SK-N-DZ (cell line): ENCODE data around the gene PRKRIP1.
"Not testable (repeated sequence)": the region's sequence is repeated elsewhere in the genome, so short reads cannot be mapped to it uniquely, and the experiment has no call there.

Experiments used
- DNase-seq: peaks from one replicate; pipeline ENCODE4 v3.0.0-alpha.2; 2015; ENCODE audit warnings: low spot score

The PRKRIP1 gene

DNA sequence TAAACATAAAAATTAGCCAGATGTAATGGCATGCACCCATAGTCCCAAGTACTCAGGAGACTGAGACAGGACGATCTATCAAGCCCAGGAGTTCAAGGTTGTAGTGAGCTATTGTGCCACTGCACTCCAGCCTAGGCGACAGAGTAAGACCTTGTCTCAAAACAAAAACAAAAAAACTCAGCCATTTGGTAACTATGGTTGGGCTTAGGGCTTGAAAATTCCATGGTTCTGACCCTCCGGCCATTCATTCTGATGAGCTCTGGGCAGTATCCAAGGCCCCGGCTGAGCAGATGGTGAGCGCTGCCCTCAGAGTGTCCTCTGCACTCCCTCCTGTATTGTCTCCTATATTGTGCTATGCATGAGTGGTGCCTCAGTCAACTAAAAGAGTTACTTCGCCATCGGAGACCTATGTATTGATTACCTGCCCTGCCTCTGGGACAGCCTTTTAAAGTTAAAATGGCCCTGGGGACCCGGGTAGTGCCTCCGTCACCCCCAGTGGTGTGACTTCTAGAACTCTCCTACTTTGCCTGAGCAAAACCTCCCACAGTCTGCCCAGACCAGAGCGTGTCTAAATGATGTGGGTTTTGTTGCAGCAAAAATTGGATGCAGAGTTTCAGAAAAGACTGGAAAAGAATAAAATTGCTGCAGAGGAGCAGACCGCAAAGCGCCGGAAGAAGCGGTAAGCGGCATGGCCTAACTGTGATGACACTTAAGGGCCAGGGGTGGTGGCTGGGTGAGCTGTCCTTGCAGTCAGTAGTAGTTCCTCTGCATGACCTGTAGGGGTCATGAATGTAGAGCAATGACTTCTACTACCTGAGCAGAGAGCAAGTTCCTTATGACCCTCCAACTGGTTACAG, 8.1 kb downstream of the PRKRIP1 start:
- peak; percentile 65 for DNase-seq

DNA sequence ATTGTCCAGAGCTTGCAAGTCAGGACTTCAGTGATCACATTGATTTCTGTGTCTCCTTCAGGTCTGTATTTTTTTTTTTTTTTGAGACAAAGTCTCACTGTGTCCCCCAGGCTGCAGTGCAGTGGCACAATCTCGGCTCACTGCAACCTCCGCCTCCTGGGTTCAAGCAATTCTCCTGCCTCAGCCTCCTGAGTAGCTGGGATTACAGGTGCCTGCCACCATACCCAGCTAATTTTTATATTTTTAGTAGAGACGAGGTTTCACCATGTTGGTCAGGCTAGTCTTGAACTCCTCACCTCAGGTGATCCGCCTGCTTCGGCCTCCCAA, 8.7 kb downstream of the PRKRIP1 start:
- not testable (repeated sequence) for DNase-seq

DNA sequence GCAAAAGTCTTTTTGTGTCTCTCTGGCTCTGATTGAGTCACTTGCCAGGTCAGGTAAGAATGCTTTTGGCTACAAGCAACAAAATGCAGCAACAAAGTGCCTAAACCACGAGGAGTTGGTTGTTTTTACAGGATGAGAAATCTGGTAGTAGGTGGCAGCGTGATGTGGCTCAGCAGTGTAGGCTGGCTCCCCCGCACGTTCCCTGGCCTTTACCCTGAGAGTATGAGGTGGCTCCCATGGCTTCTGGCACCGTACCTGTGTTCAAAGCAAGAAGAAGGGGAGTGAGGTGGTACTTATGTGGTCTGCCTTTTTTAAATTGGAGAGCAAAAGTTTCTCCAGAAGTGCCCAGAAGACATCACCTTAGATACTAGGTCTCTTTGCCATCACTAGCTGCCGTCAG, 11.7 kb downstream of the PRKRIP1 start:
- DNase-seq: no peak

- not testable (repeated sequence) for DNase-seq
Observed at GRCh38 chr7:102408530-102408929, 12.4 kb downstream of the PRKRIP1 start.

- no peak for DNase-seq
Observed at GRCh38 chr7:102409340-102409739, 13.2 kb downstream of the PRKRIP1 start.

GRCh38 chr7:102410123-102410522, 14.0 kb downstream of the PRKRIP1 start:
- DNase-seq: no peak

GRCh38 chr7:102410918-102411317, 14.8 kb downstream of the PRKRIP1 start:
- no peak for DNase-seq

DNA sequence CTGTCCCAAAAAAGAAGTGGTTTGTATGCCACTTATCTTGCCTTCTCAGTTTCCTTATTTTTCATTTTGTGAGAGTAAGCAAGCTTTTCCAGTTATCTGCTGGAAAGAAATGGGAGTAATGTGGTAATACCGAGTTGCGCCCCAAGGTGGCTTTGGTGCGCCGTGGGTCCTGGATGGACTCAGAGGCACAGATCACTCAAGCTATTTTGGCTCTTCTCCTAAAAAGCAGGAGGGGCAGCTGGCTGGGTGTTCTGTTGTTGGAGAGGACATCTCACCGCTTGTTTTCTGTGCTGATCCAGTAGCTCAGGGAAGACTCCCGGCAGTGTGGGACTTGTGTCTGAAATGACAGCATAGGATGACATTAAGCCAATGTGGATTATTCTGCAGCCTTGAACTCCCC, 16.4 kb downstream of the PRKRIP1 start:
- no peak for DNase-seq

GRCh38 chr7:102413091-102413490, 16.9 kb downstream of the PRKRIP1 start:
- DNase-seq: no peak

- DNase-seq: no peak
Observed at GRCh38 chr7:102413611-102414010, 17.4 kb downstream of the PRKRIP1 start.

- no peak for DNase-seq
Observed at GRCh38 chr7:102415685-102416225, 19.6 kb downstream of the PRKRIP1 start.

GRCh38 chr7:102416406-102416805, 20.2 kb downstream of the PRKRIP1 start:
- no peak for DNase-seq

- no peak for DNase-seq
Observed at GRCh38 chr7:102417105-102417504, 20.9 kb downstream of the PRKRIP1 start.

- no peak for DNase-seq
Observed at GRCh38 chr7:102418592-102418991, 22.4 kb downstream of the PRKRIP1 start.

DNA sequence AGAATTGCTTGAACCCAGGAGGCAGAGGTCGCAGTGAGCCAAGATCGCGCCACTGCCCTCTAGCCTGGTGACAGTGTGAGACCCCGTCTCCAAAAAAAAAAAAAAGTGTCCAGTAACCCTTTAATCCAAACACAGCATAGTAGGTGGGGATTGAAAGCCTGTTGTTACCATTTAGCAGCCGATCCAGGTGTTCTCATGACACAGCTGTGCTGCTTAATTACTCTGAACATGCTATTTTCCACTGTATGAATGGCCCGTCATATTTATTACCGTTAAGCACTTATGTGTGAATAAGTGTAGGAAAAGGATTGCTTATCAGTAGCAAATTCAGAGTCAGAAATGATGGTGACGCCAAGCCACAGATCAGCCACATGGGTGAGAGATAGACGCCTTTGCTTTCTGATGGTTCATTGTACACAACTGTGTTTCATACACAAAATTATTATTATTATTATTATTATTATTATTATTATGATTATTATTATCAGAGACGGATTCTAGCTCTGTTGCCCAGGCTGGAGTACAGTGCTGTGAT, 25.6 kb downstream of the PRKRIP1 start:
- DNase-seq: no peak

DNA sequence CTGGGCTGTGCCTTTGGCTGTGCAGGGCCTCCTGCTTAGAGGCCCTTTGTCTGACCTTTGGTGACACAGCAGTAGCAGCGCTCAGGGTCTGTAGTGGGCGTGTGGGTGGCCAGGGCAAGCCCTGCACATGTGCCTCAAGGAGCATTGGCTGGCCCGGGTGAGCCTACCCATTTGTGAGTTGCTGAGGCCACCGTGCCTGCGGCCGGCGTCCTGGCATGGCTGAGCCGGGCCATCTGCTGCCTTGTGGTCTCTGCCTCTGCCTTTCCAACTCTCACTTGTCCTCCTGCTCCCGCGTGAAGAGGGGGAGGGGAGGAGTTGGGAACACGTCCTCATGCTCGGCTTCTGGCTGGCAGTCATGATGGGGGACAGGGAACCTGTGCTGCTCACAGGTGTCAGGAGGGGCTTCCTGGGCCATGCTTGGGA, 28.0 kb downstream of the PRKRIP1 start:
- DNase-seq: no peak

- DNase-seq: no peak
Observed at GRCh38 chr7:102424787-102425218, 28.6 kb downstream of the PRKRIP1 start.

- no peak for DNase-seq
Observed at GRCh38 chr7:102425639-102426267, 29.6 kb downstream of the PRKRIP1 start.

DNA sequence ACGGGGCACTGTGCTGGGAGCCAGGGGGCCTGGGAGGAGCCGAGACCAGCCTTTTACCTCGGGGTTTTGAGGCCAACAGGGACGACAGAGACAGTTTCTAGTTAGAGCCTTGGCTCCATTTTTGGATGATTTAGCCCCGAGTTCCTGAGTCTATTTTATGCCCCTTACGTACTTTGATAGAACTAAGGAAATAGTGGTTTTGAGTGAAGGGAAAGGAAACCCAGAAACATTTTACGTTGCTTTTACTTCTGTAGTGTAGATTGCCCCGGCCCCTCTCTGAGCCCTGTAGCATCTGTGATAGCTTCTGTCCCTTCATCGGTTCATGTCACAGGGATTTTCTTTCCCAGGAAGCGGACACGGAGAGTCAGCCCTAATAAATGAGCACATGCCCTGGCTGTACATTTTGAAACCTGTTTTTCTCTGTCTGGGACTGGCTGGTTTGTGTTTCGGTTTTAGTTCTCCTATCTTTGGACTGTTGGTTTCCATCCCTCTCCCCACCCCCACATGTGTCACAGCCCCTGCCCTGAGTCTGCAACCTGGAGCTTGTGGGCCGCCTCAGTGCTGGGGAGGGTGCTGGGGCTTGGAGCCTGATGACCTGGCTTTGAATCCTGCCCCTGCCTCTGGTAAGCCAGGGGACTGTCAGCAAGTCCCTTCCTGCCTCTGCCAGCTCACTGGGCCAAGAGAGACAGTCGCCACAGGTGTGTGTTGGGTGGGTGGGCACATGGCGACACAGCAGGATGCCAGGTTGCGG, 30.3 kb downstream of the PRKRIP1 start:
- DNase-seq: no peak

DNA sequence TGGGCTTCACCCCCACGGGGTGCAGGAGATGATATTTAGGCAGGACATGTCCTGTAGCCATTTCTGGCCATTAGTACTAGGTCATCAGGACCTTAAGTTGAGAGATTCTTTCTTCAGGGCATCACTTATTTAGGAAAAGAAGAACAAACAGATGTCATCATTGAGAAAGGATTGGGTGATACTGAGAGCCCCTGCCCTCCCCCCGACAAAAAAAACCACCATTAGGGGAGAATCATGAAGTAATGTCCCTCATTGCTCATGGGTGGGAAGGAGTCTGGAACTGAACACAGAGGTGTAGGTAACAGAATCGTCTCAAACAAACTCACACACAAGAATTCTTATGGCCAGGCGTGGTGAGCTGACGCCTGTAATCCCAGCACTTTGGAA, 30.8 kb downstream of the PRKRIP1 start:
- DNase-seq: no peak

GRCh38 chr7:102429141-102429899, 33.2 kb downstream of the PRKRIP1 start:
- no peak for DNase-seq
